HCT116 (cell line): ENCODE measurements around the gene C9orf72. TPM values are rescaled to one million over a fixed set of nuclear protein-coding genes. Genes with fewer than 3 reads are reported as not detected.

Experiments used
- ATAC-seq: fragments of 200-7000 bp; cut with Tn5 transposase; 2 replicates; pipeline ENCODE4 v1.9.1; 2020; ENCODE audit warnings: mild to moderate bottlenecking, moderate library complexity
- BruUV-seq: library from RNA; stranded (reverse); fragments of 400-500 nt; replicated peaks from 2 replicates; lab custom pipeline; 2021; lab: Mats Ljungman, UMichigan
- CTCF ChIA-PET: fragments of 300-600 bp; sonication (Branson Sonifier 250); formaldehyde crosslinking; loops from one replicate; lab custom pipeline; 2021; ENCODE audit warnings: antibody characterized with exemption; lab: Charles Lee
- POLR2A ChIA-PET: fragments of 300-600, 350-600 bp; sonication (Branson Sonifier 250); formaldehyde crosslinking; loops from one replicate; lab custom pipeline; 2021; ENCODE audit warnings: antibody characterized with exemption; lab: Charles Lee
- RAD21 ChIA-PET, 2 experiments: fragments of 300-600 bp; sonication (Branson Sonifier 250); formaldehyde crosslinking; loops; one replicate each; lab custom pipeline; 2023; ENCODE audit warnings: low total read pairs in 2 of 2; ENCODE audit not compliant: uncharacterized antibody in 2 of 2, unreplicated experiment in 2 of 2, low non-redundant PET in 1 of 2; lab: Charles Lee
- DNase-seq: peaks from one replicate; pipeline ENCODE4 v3.0.0-alpha.2; 2010; ENCODE audit warnings: low read depth, low spot score
- H2AFZ ChIP-seq: fragments of 200-600 bp; shearing (Covaris generic), sonication (generic); 2 replicates; pipeline ENCODE4 v1.6.1; 2017; ENCODE audit warnings: low read depth, mixed run types, mixed read lengths, antibody characterized with exemption, low read length; ENCODE audit not compliant: poor library complexity, severe bottlenecking
- H3K27ac ChIP-seq: 2 replicates; pipeline ENCODE4 v1.5.1; 2012; ENCODE audit warnings: low read depth, low read length
- H3K27me3 ChIP-seq: fragments of 200-600 bp; sonication (generic); 2 replicates; pipeline ENCODE4 v1.6.1; 2016; ENCODE audit warnings: mixed run types, low read length, mixed read lengths; ENCODE audit not compliant: insufficient read depth
- H3K36me3 ChIP-seq, 2 experiments: fragments of 200-500 bp in 1 of 2; fragments of 200-600 bp in 1 of 2; sonication (Bioruptor generic) in 1 of 2; sonication (generic) in 1 of 2; 2 replicates each; pipeline versions ENCODE4 v1.5.1 to v1.6.1; 2014 to 2016; ENCODE audit warnings: low read length in 2 of 2, inconsistent platforms in 1 of 2, mixed read lengths in 1 of 2, mixed run types in 1 of 2; ENCODE audit not compliant: insufficient read depth in 2 of 2, control insufficient read depth in 1 of 2
- H3K4me1 ChIP-seq, 2 experiments: fragments of 200-600 bp in 1 of 2; sonication (generic) in 1 of 2; 2 replicates each; pipeline versions ENCODE4 v1.5.1 to v1.6.1; 2012 to 2017; ENCODE audit warnings: low read length in 2 of 2, inconsistent platforms in 1 of 2, mild to moderate bottlenecking in 1 of 2, mixed read lengths in 1 of 2, mixed run types in 1 of 2, moderate library complexity in 1 of 2; ENCODE audit not compliant: insufficient read depth in 2 of 2, control insufficient read depth in 1 of 2
- H3K4me2 ChIP-seq: fragments of 200-600 bp; sonication (generic); 2 replicates; pipeline ENCODE4 v1.6.1; 2017; ENCODE audit warnings: mixed run types, low read length, mixed read lengths
- H3K4me3 ChIP-seq, 2 experiments: fragments of 200-600 bp in 1 of 2; sonication (generic) in 1 of 2; replicated peaks in 1 of 2; 2 replicates each; pipeline ENCODE4 v1.5.1; 2011 to 2016; ENCODE audit warnings: low read length in 2 of 2, control low read depth in 1 of 2, low read depth in 1 of 2, mild to moderate bottlenecking in 1 of 2, mixed read lengths in 1 of 2, mixed run types in 1 of 2
- H3K79me2 ChIP-seq: fragments of 200-600 bp; sonication (generic); 2 replicates; pipeline ENCODE4 v1.6.1; 2017; ENCODE audit warnings: mild to moderate bottlenecking, mixed run types, low read length, moderate library complexity, mixed read lengths; ENCODE audit not compliant: insufficient read depth
- H3K9ac ChIP-seq: fragments of 200-600 bp; sonication (generic); 2 replicates; pipeline ENCODE4 v1.6.1; 2016; ENCODE audit warnings: low read length, mixed read lengths
- H3K9me2 ChIP-seq: fragments of 200-600 bp; sonication (generic), shearing (Covaris generic); 2 replicates; pipeline ENCODE4 v1.6.1; 2017; ENCODE audit warnings: mixed run types, mild to moderate bottlenecking, moderate library complexity; ENCODE audit not compliant: insufficient read depth
- H3K9me3 ChIP-seq, 2 experiments: fragments of 200-500 bp in 1 of 2; fragments of 200-600 bp in 1 of 2; sonication (Bioruptor generic) in 1 of 2; sonication (generic) in 1 of 2; 2 replicates each; pipeline ENCODE4 v1.6.1; 2014 to 2017; ENCODE audit warnings: low read length in 2 of 2, mixed read lengths in 2 of 2, inconsistent platforms in 1 of 2, low read depth in 1 of 2, mild to moderate bottlenecking in 1 of 2, mixed run types in 1 of 2, moderate library complexity in 1 of 2; ENCODE audit not compliant: control insufficient read depth in 1 of 2, insufficient read depth in 1 of 2
- H4K20me1 ChIP-seq: fragments of 200-600 bp; sonication (generic), shearing (Covaris generic); 2 replicates; pipeline ENCODE4 v1.6.1; 2017; ENCODE audit warnings: mixed run types, mild to moderate bottlenecking, moderate library complexity; ENCODE audit not compliant: insufficient read depth
- ATF3 ChIP-seq: IDR thresholded peaks from 2 replicates; pipeline ENCODE4 v1.6.1; 2012
- EGR1 ChIP-seq: IDR thresholded peaks from 2 replicates; pipeline ENCODE4 v1.6.1; 2012; ENCODE audit warnings: low read depth
- ELF1 ChIP-seq: IDR thresholded peaks from 2 replicates; pipeline ENCODE4 v1.6.1; 2012; ENCODE audit warnings: low read depth, borderline replicate concordance
- FOSL1 ChIP-seq: IDR thresholded peaks from 2 replicates; pipeline ENCODE4 v1.6.1; 2012; ENCODE audit warnings: low read depth
- JUND ChIP-seq: IDR thresholded peaks from 2 replicates; pipeline ENCODE4 v1.6.1; 2012
- SP1 ChIP-seq: IDR thresholded peaks from 2 replicates; pipeline ENCODE4 v1.6.1; 2012; ENCODE audit warnings: low read depth
- TCF7L2 ChIP-seq: IDR thresholded peaks from 2 replicates; pipeline ENCODE4 v1.7.0; 2011; ENCODE audit warnings: borderline replicate concordance, inconsistent platforms; ENCODE audit not compliant: insufficient read depth, insufficient read length; ENCODE audit errors: extremely low read depth
- YY1 ChIP-seq: IDR thresholded peaks from 2 replicates; pipeline ENCODE4 v1.6.1; 2011; ENCODE audit warnings: low read length, low read depth, moderate library complexity, mild to moderate bottlenecking; ENCODE audit not compliant: insufficient replicate concordance; ENCODE audit errors: extremely low read depth
- intact Hi-C: fragments of 100-400 bp; cut with micrococcal nuclease; formaldehyde crosslinking; loops from 2 replicates; pipeline ENCODE4 v1.10.0; 2022
- total RNA-seq: library from RNA; stranded (reverse); gene quantifications from one replicate; pipeline ENCODE4 v1.2.1, GENCODE V29; 2021; ENCODE audit not compliant: unreplicated experiment
- TF ChIP-seq, protein P1 (sequence below): IDR thresholded peaks from 2 replicates; pipeline ENCODE4 v1.6.1; 2011; ENCODE audit warnings: mild to moderate bottlenecking, low read length, moderate library complexity; ENCODE audit not compliant: insufficient replicate concordance; ENCODE audit errors: extremely low read depth

C9orf72 gene
- total RNA-seq, 1 experiment from 2014 or later, result 12.0 TPM

GRCh38 chr9:27561685-27562084, 11.6 kb downstream of the C9orf72 start:
- Histone ChIP-seq H3K27ac (no peak overlapping the region), H4K20me1 (no peaks in the 10 kb centered on the region), H3K27me3 (no peaks in the 10 kb centered on the region), H3K9me3 (no peaks in the 10 kb centered on the region), H3K9me2 (no peaks in the 10 kb centered on the region), H3K4me2 (no peak overlapping the region), H3K4me1 (no peaks in the 10 kb centered on the region), H3K9ac (no peak overlapping the region), H3K4me3 (no peak overlapping the region), H2AFZ (no peak overlapping the region), H3K79me2 (no peaks in the 10 kb centered on the region), H3K36me3 (peaks cover 0 to 4% of the 10 kb centered on the region in 2 experiments; a peak in 1 of 4 replicates)
- no peak for TF ChIP-seq ATF3
- no peak for TF ChIP-seq EGR1
- no peak for TF ChIP-seq TCF7L2
- no peak for TF ChIP-seq YY1
- no peak for TF ChIP-seq FOSL1
- no peak for TF ChIP-seq SP1
- TF ChIP-seq, protein P1, sequence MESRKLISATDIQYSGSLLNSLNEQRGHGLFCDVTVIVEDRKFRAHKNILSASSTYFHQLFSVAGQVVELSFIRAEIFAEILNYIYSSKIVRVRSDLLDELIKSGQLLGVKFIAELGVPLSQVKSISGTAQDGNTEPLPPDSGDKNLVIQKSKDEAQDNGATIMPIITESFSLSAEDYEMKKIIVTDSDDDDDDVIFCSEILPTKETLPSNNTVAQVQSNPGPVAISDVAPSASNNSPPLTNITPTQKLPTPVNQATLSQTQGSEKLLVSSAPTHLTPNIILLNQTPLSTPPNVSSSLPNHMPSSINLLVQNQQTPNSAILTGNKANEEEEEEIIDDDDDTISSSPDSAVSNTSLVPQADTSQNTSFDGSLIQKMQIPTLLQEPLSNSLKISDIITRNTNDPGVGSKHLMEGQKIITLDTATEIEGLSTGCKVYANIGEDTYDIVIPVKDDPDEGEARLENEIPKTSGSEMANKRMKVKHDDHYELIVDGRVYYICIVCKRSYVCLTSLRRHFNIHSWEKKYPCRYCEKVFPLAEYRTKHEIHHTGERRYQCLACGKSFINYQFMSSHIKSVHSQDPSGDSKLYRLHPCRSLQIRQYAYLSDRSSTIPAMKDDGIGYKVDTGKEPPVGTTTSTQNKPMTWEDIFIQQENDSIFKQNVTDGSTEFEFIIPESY, result no peak
- no peak for TF ChIP-seq ELF1
- no peak for TF ChIP-seq JUND
- no TSS peak for BruUV-seq
- intact Hi-C loops, result no loop called here
- no peak for DNase-seq
- ChIA-PET CTCF (no interaction called here), POLR2A (no interaction called here), RAD21 (no interaction called here)
- no peak for ATAC-seq
